H1 (cell line): ENCODE data around the gene STX4. TPM values are rescaled to one million over a fixed set of nuclear protein-coding genes. Genes with fewer than 3 reads are reported as not detected.

ENCODE experiments used
- CHD1 ChIP-seq: IDR thresholded peaks from 2 replicates; pipeline ENCODE4 v1.6.1; 2012; ENCODE audit warnings: low read depth, low read length, improper control_type of control experiment
- POU5F1 ChIP-seq: IDR thresholded peaks from 2 replicates; pipeline ENCODE4 v1.6.1; 2011; ENCODE audit warnings: low read depth, mild to moderate bottlenecking, low read length, moderate library complexity
- RBBP5 ChIP-seq: IDR thresholded peaks from 2 replicates; pipeline ENCODE4 v1.7.1; 2012; ENCODE audit warnings: low read depth, mild to moderate bottlenecking, inconsistent platforms, low read length, moderate library complexity, borderline replicate concordance
- SAP30 ChIP-seq: fragments of 300-600 bp; sonication (generic); IDR thresholded peaks from 2 replicates; pipeline ENCODE4 v1.7.1; 2012; ENCODE audit warnings: low read length, moderate library complexity, mild to moderate bottlenecking, inconsistent platforms; ENCODE audit not compliant: insufficient read depth, insufficient replicate concordance
- SP4 ChIP-seq: IDR thresholded peaks from 2 replicates; pipeline ENCODE4 v1.6.1; 2012; ENCODE audit warnings: low read length, inconsistent platforms
- polyA plus RNA-seq, 7 experiments: library from polyadenylated mRNA; depleted of rRNA in 3 of 7; stranded (reverse) in 5 of 7; unstranded in 2 of 7; fragments of >200 nt in 5 of 7; fragments of 200-250 nt in 2 of 7; gene quantifications; 1 replicate in 5 of 7; 2 replicates in 1 of 7; 4 replicates in 1 of 7; pipeline versions ENCODE4 v1.2.1 to v1.2.3, GENCODE V29; 2011 to 2013; ENCODE audit warnings: missing spikeins in 2 of 7, mixed read lengths in 2 of 7
- total RNA-seq: library from RNA; stranded (reverse); fragmentation: NEBNext Ultra II Directional; extraction: Animal tissue kit (Norgen Biotek cat#: 25700); gene quantifications from 2 replicates; pipeline ENCODE4 v1.2.1, GENCODE V29; 2021
- TF ChIP-seq, protein P1 (sequence below): fragments of 300-600 bp; sonication (generic); IDR thresholded peaks from 2 replicates; pipeline ENCODE4 v1.7.1; 2012; ENCODE audit warnings: low read length, moderate library complexity, mild to moderate bottlenecking, inconsistent platforms; ENCODE audit not compliant: insufficient replicate concordance
- TF ChIP-seq, protein P2 (sequence below): IDR thresholded peaks from 2 replicates; pipeline ENCODE4 v1.6.1; 2011; ENCODE audit warnings: low read length, improper control_type of control experiment

STX4 gene
- total and polyA plus RNA-seq, 2 of the 8 experiments (the other 6 are each of a cell fraction or from before 2014, with no cell fraction given): 25.8 to 32.3 TPM

DNA sequence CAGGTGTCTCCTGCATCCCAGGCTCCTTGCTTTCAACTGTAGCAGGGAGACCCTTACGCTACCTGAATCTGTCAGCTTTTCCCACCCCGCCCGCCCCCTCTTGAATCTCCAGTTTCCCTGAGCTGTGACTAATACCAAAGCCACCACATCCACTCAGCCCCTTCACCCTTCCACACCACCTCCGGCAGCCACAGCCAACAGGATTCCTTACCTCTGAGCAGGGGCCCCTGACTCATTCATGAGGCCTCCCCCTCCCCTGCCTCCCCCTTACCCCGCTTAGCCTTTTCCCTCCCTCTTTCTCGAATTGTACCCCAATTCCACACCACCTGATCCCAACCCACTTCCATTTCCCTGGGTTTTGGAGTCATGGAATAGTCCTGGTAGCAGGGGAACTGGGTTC, 25.2 kb upstream of the STX4 start (continued):
- TF ChIP-seq, protein P1, sequence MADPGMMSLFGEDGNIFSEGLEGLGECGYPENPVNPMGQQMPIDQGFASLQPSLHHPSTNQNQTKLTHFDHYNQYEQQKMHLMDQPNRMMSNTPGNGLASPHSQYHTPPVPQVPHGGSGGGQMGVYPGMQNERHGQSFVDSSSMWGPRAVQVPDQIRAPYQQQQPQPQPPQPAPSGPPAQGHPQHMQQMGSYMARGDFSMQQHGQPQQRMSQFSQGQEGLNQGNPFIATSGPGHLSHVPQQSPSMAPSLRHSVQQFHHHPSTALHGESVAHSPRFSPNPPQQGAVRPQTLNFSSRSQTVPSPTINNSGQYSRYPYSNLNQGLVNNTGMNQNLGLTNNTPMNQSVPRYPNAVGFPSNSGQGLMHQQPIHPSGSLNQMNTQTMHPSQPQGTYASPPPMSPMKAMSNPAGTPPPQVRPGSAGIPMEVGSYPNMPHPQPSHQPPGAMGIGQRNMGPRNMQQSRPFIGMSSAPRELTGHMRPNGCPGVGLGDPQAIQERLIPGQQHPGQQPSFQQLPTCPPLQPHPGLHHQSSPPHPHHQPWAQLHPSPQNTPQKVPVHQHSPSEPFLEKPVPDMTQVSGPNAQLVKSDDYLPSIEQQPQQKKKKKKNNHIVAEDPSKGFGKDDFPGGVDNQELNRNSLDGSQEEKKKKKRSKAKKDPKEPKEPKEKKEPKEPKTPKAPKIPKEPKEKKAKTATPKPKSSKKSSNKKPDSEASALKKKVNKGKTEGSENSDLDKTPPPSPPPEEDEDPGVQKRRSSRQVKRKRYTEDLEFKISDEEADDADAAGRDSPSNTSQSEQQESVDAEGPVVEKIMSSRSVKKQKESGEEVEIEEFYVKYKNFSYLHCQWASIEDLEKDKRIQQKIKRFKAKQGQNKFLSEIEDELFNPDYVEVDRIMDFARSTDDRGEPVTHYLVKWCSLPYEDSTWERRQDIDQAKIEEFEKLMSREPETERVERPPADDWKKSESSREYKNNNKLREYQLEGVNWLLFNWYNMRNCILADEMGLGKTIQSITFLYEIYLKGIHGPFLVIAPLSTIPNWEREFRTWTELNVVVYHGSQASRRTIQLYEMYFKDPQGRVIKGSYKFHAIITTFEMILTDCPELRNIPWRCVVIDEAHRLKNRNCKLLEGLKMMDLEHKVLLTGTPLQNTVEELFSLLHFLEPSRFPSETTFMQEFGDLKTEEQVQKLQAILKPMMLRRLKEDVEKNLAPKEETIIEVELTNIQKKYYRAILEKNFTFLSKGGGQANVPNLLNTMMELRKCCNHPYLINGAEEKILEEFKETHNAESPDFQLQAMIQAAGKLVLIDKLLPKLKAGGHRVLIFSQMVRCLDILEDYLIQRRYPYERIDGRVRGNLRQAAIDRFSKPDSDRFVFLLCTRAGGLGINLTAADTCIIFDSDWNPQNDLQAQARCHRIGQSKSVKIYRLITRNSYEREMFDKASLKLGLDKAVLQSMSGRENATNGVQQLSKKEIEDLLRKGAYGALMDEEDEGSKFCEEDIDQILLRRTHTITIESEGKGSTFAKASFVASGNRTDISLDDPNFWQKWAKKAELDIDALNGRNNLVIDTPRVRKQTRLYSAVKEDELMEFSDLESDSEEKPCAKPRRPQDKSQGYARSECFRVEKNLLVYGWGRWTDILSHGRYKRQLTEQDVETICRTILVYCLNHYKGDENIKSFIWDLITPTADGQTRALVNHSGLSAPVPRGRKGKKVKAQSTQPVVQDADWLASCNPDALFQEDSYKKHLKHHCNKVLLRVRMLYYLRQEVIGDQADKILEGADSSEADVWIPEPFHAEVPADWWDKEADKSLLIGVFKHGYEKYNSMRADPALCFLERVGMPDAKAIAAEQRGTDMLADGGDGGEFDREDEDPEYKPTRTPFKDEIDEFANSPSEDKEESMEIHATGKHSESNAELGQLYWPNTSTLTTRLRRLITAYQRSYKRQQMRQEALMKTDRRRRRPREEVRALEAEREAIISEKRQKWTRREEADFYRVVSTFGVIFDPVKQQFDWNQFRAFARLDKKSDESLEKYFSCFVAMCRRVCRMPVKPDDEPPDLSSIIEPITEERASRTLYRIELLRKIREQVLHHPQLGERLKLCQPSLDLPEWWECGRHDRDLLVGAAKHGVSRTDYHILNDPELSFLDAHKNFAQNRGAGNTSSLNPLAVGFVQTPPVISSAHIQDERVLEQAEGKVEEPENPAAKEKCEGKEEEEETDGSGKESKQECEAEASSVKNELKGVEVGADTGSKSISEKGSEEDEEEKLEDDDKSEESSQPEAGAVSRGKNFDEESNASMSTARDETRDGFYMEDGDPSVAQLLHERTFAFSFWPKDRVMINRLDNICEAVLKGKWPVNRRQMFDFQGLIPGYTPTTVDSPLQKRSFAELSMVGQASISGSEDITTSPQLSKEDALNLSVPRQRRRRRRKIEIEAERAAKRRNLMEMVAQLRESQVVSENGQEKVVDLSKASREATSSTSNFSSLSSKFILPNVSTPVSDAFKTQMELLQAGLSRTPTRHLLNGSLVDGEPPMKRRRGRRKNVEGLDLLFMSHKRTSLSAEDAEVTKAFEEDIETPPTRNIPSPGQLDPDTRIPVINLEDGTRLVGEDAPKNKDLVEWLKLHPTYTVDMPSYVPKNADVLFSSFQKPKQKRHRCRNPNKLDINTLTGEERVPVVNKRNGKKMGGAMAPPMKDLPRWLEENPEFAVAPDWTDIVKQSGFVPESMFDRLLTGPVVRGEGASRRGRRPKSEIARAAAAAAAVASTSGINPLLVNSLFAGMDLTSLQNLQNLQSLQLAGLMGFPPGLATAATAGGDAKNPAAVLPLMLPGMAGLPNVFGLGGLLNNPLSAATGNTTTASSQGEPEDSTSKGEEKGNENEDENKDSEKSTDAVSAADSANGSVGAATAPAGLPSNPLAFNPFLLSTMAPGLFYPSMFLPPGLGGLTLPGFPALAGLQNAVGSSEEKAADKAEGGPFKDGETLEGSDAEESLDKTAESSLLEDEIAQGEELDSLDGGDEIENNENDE: no peak
- TF ChIP-seq, protein P2, sequence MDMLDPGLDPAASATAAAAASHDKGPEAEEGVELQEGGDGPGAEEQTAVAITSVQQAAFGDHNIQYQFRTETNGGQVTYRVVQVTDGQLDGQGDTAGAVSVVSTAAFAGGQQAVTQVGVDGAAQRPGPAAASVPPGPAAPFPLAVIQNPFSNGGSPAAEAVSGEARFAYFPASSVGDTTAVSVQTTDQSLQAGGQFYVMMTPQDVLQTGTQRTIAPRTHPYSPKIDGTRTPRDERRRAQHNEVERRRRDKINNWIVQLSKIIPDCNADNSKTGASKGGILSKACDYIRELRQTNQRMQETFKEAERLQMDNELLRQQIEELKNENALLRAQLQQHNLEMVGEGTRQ: no peak
- TF ChIP-seq SAP30: no peak
- TF ChIP-seq CHD1: no peak
- TF ChIP-seq SP4: no peak
- no peak for TF ChIP-seq RBBP5
- no peak for TF ChIP-seq POU5F1
